Stimulated activated CD4-positive, alpha-beta T cell treated with anti-CD3 and anti-CD28 coated beads, Interleukin-2, amount 100 ng/mL, for 24 hours (primary cell): ENCODE results near the gene RHOF.
A peak's percentile ranks its signal among the peaks of the same experiment; 100 is the strongest.

Source experiments
- DNase-seq, 2 donors: peaks; one replicate each; pipeline ENCODE4 v3.0.0-alpha.2; 2020

Gene RHOF

DNA sequence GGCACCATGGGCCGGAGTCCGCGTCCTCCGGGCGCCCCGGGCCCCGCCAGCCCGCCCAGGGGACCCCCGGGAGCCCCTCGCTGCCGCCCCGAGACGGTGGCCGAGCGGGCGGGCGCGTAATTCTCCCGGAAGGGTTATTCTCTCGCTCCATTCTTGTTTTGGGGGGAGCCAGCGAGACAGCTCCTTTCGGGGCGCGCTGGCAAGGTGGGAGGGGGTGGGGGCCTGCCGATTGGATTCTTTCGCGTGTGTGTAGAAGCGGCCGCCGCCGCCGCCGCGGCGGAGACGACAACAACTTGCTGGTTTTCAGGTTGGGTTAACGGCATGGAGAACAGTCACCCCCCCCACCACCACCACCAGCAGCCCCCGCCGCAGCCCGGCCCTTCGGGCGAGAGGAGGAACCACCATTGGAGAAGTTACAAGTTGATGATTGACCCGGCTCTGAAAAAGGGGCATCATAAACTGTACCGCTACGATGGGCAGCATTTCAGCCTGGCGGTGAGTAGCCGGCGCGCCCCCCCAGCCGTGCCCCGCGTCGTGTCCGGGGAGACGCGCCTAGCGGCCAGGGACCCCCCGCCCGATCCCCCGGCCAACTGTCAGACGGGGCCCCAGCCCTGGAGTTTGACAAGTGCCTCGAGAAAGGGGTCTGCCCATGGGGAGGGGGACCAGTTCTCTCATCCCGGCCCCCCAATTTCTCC, 11.1 kb upstream of the RHOF start:
- DNase-seq, result peak; percentile 60 to 65

DNA sequence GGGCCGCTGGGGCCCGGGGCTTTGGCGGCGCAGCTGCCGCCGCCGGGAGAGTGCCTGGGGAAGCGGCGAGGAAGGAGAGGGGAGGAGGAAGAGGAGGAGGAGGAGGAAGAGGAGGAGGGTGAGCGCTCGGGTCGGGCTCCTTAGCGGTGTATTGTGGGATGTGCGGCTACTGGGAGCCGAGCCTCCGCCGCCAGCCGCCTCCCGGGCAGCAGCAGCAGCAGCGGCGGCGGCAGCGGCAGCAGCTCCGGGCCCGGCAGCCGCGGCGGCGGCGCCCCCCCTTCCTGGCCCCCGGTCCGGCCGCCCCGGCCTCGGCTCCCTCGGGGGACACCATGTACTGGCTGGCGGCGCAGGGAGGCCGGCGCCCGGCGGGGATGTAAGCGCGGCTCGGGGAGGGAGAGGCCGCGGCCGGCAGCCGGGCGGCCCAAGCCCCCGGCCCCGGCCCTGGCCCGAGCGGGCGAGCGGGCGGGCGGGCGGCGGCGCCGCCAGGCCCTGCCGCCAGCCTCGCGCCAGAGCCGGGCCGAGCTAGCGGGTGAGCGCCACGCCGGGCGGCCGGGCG, 10.5 kb upstream of the RHOF start, which contains the start of gene SETD1B:
Gene SETD1B, plus strand, starts transcription at position 149 of the 556 bp plus-strand sequence. CDS start 729 bp downstream, outside the sequence.
- DNase-seq, result peak; percentile 61 to 69

- peak; percentile 87 to 89 for DNase-seq
These were observed 9.6 kb upstream of the RHOF start for GRCh38 chr12:121802843-121803698.

- DNase-seq, result no peak
These were observed 9.0 kb upstream of the RHOF start for GRCh38 chr12:121802485-121802842.

DNA sequence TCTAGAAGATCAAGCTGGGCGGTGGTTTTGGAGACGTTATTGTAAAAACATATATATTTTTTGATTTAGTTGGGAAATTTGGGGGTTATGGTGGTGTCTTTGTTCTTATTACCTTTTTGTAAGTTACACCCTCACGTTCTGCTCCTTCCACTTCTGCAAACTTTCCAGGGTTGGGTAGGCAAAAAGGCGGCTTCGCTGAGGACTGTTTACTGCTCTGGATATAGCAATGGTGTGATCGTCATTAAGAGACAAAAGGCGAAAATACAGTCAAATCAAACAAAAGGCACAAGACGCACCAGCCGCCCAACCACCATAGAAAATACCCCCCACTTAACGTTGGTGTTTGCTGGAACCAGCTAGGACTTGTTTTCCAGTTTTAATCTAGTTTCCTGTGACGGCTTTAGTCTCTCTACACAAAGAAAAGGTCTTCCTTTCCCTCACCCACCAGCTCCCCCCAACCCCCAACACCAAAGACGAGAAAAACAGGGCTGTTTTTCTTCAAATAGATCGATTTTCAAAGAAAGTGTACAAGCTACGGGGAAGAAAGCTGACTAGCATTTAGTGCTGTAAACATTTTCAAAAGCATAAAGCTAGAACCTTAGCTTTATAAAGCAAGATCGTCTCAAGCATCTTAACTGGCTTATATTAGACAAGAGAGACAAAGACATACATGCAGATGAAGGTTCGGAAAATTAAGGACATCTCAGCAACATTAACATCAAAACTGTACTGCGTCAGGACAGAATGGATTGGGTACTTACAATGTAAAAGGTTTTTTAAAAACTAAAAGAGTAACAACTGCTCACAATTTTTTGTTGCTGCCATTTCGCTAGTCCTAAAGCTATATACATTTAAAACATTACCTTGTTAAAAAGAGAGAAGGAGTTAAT, 8.4 kb upstream of the RHOF start:
- DNase-seq, result peak in 1 of 2 donors; percentile 52

DNA sequence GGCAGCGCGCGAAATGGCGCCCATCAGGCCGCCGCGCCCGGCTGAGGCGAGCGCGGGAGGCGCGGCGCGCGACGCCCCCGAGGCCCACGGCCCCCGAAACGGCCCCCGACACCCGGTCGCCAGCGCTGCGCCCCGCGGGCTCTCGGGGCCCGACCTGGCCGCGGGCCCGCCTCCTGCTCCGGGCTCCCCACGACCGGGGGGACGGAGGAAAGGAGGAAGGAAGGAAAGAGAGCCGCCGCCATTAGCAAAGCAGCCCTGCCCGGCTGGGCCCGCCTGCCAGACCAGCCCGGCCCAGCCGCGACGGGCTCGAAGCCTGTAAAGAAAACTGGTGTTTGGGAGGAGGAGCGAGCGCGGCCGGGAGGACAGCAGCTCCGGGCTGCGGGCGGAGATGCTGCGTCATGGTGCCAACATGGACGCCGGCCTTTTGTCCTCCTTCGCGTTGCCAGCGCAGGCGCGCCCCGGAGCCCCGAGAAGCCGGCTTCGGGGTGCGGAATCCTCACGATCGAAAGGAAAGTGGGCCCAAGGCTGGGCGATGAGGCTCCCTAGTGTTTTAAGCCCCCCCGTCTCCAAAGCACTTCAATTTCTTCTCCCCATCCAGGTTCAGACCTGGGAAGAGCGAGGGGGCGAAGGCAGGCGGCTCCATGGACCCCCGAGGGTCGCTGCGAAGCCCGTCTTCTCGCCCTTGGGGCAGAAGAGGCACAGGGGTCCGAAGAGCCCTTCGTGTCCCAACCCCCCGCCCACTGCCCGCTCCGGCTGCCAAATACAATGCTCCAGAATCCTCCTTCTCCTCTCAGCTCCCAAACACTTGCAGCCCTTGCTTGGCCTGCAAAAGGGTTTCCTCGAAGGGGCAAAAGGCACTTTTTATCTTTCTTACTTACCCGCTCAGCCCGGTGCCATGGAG, 7.5 kb upstream of the RHOF start:
- peak; percentile 71 to 75 for DNase-seq

DNA sequence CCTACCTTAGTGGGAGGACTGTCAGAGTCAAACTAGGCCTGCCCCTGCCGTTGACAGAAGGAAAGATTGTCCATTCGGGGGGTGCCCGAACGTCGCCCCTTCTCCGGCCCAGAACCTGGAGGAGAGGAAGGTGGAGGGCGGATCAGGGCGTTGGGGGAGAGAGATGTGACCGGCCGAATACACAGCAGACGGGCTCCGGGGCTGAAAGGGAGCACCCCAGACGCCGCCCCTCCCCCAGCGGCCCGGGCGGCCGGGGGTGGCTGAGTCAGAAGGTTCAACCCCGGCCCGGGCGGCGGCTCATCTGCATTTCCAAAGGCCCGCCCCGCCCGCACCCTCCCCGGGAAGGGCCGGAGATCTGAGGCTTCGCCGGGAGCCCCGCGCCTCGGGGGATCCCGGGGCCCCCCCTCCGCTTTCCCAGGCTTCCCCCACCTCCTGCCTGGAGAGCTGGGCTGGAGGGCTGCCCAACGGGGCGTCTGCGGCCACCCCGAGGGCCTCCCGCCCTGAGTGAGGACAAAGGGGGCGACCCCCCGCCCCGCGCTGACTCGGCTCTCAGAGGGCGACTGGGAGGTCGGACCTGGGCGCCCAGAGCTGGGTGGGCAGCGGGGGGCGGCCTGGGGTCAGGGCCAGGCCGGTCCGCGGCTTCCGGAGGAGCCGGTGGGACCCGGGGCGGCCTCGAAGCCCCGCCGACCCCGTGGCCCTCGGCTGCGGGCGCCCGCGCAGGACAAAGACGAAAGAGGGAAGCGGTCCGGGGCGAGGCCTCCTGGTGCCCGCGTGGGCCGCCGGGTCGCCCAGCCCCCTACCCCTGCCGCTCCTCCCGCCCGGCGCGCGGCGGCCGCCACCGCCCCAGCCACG, 6.6 kb upstream of the RHOF start:
- peak; percentile 84 to 87 for DNase-seq

DNA sequence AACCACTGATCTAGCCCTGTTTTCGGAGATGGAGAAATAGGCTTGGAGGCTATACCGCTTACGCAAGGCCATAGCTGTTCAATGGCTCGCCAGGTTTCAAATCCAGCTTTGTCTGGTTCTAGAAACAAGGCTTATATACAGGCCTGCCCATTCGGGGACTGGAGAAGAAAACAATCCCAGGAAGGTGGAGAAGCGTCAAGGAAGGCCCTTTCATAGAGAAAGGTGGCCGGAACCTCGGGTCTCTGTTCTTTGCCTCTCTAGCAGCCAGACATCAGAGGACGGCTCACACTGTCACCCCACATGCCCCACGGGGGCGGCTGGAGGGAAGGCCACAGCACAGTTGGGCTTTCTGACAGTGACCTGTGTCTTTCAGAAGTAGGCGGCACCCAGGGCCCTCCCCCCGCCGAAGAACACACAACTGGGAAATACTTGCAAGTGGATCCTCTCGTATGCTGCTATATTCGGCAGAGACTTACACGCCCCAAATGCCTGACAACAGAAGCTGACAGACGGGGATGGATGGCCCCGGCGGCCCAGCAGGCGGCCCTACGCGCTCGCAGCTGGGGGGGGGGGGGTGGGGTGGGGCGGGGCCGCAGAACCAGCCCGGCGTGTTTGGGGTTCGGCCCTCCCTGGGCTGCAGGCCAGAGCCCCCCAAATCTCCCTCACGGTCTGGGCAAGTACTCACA, 5.8 kb upstream of the RHOF start:
- DNase-seq, result peak; percentile 62

GRCh38 chr12:121798787-121799155, 5.3 kb upstream of the RHOF start:
- no peak for DNase-seq

GRCh38 chr12:121797937-121798786, 4.7 kb upstream of the RHOF start:
- no peak for DNase-seq

DNA sequence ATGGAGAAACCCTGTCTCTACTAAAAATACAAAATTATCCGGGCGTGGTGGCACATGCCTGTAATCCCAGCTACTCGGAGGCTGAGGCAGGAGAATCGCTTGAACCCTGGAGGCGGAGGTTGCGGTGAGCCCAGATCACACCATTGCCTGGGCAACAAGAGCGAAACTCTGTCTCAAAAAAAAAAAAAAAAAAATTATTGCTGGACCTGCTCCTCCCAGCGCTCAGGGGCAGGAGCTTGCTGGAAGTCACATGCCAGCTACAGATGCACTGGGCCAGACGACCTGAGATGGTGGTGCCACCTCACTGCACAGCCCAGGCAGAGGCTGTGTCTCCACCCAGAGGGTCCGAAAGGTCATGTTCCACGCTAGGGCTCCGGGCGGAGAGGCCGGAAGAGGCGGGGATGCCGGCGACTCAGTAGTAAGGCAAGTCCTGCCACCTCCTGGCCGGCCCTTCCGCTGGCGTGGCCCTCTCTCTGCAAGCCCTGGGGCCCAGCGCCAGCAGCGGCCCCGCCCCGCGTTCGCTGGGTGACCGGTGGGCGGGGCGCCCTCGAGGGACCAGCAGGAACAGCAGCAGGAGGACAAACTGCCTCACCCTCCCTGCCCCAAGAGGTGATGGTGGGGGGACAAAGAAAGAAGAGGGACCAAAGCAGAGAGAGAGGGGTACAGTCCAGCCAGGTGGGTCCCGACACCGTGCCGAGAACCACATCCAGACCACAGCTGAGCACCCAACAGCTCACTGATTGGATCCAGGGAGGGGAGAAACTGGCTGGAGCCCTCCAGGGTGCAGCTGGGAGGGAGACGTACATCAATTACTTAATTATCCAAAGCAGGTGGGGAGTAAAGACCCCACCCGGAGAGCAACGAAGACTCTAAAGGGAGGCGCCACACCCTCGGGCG, 3.6 kb upstream of the RHOF start:
- no peak for DNase-seq

GRCh38 chr12:121795034-121795968, 1.8 kb upstream of the RHOF start:
- DNase-seq, result peak; percentile 89

DNA sequence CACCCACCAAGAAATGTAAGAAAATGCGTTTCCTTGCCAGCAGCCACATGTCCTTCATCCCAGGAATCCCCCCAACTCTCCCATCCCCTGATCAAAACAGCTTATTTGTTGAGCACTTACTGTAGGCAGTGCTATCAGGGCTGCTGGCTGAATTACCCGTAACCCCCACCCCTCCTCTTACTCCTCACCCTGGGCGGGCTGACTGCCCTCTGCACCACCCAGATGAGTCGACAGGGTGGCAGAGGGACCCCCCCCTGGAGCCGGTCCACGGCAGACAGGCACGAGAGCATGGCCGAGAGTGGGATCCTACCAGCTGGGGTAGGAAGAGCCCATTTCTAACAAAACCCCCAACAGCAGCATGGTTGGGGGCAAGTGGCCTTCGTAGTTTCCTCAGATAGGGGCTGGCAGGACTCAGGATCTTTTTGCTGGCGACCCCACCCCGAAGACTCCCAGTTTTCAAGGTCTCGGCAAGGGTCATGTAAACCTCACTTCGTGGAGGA, 1.1 kb upstream of the RHOF start:
- peak in 1 of 2 donors; percentile 42 for DNase-seq

- DNase-seq, result peak; percentile 96 to 97
These were observed 498 bp upstream of the RHOF start for GRCh38 chr12:121793838-121794533.

GRCh38 chr12:121792607-121793439, 665 bp downstream of the RHOF start:
- DNase-seq, result peak; percentile 62 to 66
